ENCODE data around the gene TUBA3E.
"Not testable (repeated sequence)": the region's sequence is repeated elsewhere in the genome, so short reads cannot be mapped to it uniquely, and the experiment has no call there.

The TUBA3E gene

GRCh38 chr2:130143266-130144039, 54.8 kb downstream of the TUBA3E start:
- not testable (repeated sequence) for DNase-seq

- DNase-seq, result not testable (repeated sequence)
These were observed 55.6 kb downstream of the TUBA3E start for GRCh38 chr2:130142396-130143265.
